Right kidney (tissue), 1 donor: ENCODE measurements around the gene URM1.
"Not testable (repeated sequence)": the region's sequence is repeated elsewhere in the genome, so short reads cannot be mapped to it uniquely, and the experiment has no call there.

Source experiments
- DNase-seq: peaks from one replicate; pipeline ENCODE4 v3.0.0-alpha.2; 2016

Gene URM1

DNA sequence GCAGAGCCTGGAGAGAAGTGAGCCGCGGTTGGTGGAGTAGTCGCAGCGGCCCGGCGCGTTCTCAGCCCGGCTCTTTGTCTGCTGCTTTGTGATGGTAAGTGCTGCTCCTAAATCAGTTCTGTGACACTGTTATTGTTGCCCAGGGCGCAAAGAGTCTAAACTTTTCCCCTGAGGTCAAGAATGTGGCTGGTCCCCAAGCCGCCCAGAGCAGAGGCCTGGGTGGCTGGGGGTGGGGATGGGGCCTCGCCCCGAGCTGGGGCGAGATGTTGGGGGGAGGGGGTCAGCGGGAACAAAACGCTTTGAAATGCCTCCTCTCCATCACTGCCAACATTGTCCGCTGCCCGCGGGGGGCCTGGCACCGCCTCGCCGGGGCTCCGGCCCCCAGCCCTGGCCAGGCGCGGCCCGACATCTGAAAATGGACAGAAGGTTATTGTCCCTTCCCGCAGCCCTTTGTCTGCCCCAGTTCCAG, 37.8 kb downstream of the URM1 start:
- DNase-seq = no peak

- no peak for DNase-seq
Measured at GRCh38 chr9:128409450-128409849, 38.3 kb downstream of the URM1 start.

DNA sequence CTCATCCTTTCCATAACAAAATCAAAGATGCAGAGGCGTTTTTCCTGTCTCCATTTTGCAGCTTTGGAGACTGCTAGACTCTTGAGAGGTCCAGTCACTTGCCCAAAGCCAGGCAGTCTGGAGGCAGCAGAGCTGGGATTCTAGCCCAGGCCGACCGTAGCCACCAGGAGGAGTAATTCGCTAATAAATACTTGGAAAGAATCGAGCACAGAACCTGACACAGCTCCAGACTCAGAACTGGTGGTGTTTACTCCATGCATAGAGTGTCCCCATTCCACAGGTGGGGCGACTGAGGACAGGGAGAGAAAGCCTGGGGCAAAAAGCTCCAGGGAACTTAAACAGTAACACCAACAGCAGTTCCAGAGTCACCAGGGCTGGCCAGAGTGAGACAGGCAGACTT, 38.8 kb downstream of the URM1 start:
- no peak for DNase-seq

DNA sequence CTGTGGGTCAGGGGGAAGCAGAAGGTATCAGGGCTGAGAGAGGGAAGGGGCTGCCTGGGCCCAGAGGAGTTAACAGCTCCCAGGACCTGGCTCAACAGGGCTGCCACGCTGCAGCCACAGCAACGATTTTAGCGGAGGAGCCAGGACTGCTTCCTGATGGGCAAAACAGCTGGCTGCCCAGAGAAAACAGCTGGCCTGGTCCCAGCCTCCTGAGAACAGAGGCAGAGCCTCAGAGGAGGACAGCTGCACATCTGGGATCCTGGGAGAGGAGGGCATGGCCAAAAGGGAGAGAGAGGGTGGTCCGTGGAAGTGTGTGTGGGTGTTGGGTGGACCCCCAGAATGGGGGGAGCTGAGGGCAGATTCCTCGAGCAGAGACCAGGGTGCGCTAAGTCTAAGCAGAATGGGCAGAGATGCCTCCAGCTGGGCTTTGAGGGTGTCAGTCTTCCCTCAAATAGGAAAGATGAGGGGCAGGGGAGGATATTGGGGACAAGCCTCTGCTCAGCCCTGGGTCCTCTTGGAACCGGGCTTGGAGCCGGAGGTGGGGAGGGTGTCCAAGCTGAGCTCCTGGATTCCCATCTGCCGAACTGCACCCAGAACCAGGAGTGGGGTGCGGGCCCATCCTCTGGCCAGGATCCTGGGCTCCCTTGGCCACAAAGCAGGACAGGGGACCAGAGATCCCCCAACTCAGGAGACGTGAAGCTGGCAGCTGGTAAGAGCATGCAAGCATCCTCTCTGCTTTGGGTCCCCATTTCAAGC, 40.4 kb downstream of the URM1 start:
- no peak for DNase-seq

GRCh38 chr9:128412120-128412790, 41.1 kb downstream of the URM1 start:
- DNase-seq = no peak

DNA sequence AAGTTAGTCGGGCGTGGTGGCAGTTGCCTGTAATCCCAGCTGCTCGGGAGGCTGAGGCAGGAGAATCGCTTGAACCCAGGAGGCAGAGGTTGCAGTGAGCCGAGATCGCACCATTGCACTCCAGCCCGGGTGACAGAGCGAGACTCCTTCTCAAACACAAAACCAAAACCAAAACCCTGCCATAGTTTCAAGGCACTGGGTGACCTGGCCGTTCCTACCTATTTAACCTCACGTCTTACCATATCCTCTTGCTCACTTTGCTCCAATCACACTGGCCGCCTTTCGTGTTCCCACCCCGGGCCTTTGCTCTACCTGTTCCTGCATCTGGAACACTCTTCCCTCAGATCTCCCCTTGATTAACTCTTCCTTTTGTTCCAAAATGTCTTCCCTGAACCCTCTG, 42.6 kb downstream of the URM1 start:
- DNase-seq = not testable (repeated sequence)

DNA sequence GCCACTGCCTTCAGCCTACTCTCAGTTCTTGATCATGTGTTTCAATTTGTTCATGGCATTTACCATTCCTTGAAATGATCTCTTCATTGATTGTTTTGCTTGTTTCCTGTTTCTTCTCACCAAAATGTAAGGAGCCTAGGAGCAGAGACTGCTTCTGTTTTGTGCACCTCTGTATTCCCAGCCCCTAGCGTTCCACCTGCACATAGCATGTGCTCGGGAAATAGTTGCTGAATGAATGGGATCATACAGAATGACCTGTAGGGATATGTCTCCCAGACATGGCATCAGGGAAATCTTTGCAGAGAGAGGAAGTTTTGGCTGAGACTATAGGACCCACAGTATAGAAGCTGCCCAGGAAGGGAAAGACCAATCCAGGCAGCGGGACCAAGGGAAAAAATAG, 43.3 kb downstream of the URM1 start:
- no peak for DNase-seq

DNA sequence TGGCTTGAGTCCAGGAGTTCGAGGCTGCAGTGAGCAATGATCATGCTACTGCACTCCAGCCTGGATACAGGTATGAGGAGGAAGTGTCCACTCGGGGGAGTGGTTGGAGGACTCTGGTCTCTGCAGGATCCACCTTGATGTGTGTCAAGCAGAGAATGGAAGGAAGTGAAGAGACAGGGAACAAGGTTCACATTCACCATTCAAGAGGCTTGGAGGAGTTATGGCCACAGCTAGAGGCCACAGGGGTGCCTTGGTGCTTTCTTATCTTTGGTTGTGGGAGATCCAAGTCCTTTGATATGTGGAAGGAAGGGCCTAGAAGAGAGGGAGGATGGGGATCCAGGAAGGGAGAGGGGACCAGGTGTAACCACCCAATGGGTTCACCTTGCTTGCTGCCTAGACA, 44.1 kb downstream of the URM1 start:
- no peak for DNase-seq

- no peak for DNase-seq
Measured at GRCh38 chr9:128416014-128416413, 44.8 kb downstream of the URM1 start.

GRCh38 chr9:128416432-128417019, 45.4 kb downstream of the URM1 start:
- no peak for DNase-seq

DNA sequence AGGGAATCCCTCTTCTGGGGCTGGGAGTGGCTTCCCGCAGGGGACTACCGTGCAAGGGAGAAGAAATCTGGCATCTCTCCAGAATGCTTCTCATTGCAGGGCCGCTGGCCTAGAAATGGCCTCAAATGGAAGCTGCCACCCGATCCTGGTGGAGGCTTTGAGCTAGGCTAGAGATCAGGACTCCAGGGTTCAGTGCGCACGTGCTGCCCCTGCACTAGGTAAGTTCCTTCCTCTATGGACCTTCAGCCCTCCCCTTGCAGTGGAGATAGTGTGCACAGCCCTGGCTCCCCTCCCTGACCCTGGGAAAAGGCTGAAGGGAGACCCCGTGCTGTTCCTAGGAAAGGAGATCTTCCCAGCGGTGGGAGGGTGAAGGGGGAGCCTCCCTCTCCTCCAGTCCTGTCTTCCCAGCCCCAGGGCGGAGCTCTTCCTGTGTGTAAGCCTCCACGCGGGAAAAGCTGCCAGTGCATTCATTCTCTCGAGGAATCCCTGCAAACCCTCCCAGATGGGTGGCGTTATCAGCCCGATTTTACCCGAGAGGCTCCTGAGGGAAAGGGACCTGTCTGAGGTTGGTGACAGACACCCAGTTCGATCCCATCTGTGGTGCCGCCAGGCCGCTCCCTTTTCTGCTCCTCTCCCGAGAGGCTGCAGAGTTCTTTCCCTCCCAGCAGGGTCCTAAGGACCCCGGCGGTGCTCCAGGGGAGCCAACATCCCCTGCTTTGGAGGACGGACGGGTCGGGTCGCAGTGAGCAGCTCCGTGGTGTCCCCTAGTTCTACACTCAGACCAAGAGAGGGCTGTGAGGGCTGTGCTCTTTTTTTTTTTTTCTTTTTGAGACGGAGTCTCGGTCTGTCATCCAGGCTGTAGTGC, 48.1 kb downstream of the URM1 start:
- no peak for DNase-seq

DNA sequence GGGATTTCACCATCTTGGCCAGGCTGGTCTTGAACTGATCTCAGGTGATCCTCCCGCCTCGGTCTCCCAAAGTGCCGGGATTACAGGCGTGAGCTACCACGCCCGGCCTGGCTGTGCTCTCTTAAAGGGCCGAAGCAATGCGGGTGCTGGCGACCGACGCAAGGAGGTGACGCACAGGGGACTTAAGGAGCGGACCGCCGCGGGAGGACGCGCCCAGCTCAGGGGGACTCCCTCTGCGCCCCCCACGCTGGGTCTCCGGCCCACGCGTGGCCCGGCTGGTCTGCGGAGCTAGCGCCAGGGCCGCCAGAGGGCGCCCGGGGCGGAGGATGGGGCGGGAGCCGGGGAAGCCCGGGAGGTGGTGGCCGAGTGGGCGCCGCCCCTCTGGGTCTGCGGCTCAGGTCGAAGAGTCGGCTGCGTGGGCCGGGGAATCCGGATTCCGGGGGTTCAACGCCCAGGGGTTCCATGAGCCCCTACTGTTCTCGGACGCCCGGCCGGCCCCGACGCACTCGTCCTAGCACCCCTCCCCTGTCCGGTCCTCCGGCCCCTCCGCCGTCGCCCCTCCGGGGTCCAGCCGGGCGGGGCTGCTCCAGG, 49.0 kb downstream of the URM1 start:
- DNase-seq = peak; percentile 92

GRCh38 chr9:128420651-128421481, 49.7 kb downstream of the URM1 start, which contains the start of gene CERCAM:
TSS of gene CERCAM (plus strand) at chr9:128420857. CDS start at chr9:128420878, 21 bp downstream.
- peak; percentile 91 for DNase-seq

GRCh38 chr9:128421482-128421996, 50.4 kb downstream of the URM1 start:
- DNase-seq = no peak

DNA sequence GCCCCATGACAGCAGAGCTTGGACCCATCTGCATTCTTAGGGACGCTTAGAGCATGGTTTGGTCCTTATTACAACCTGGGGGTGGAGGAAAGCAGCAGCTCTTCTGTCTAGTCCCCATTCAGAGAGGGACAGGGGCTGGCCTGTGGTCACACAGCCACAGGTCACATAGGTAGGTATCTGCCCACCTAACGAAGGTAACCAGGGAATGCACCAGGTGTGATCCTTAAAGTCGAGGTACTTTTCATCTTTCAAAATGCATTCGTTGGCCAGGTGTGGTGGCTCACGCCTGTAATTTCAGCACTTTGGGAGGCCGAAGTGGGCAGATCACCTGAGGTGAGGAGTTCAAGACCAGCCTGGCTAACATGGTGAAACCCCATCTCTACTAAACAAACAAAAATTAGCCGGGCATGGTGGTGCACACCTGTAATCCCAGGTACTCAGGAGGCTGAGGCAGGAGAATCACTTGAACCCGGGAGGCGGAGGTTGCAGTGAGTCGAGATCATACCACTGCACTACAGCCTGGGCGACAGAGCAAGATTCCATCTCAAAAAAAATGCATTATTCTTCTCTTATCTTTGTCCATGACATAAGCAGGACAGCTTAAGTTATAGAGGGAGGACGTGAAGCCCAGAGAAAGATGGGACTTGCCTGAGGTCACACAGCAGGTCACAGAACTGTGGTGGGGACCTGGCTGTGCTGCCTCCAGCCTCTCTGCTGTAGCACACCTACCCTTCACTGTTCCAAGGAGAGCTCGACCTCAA, 51.0 kb downstream of the URM1 start:
- DNase-seq = not testable (repeated sequence)

- DNase-seq = no peak
Measured at GRCh38 chr9:128422783-128423150, 51.6 kb downstream of the URM1 start.

GRCh38 chr9:128423356-128423755, 52.2 kb downstream of the URM1 start:
- not testable (repeated sequence) for DNase-seq

DNA sequence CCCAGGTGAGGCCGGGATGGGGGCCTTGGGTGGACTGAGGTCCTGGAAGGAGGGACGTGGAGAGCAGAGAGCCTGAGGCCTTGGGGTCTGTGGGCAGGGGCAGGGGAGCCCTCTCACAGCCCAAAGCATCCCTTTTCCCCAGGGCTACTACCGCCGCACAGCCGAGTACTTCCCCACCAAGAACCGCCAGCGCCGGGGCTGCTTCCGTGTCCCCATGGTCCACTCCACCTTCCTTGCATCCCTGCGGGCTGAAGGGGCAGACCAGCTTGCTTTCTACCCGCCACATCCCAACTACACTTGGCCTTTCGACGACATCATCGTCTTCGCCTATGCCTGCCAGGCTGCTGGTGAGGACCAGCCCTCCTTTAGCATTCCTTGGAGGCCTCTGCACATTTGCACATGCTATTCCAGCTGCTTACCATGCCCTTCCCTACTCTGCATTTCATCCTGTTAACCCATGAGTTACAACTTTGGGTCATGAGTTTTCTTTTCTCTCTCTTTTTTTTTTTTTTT, 53.1 kb downstream of the URM1 start:
- DNase-seq = no peak

DNA sequence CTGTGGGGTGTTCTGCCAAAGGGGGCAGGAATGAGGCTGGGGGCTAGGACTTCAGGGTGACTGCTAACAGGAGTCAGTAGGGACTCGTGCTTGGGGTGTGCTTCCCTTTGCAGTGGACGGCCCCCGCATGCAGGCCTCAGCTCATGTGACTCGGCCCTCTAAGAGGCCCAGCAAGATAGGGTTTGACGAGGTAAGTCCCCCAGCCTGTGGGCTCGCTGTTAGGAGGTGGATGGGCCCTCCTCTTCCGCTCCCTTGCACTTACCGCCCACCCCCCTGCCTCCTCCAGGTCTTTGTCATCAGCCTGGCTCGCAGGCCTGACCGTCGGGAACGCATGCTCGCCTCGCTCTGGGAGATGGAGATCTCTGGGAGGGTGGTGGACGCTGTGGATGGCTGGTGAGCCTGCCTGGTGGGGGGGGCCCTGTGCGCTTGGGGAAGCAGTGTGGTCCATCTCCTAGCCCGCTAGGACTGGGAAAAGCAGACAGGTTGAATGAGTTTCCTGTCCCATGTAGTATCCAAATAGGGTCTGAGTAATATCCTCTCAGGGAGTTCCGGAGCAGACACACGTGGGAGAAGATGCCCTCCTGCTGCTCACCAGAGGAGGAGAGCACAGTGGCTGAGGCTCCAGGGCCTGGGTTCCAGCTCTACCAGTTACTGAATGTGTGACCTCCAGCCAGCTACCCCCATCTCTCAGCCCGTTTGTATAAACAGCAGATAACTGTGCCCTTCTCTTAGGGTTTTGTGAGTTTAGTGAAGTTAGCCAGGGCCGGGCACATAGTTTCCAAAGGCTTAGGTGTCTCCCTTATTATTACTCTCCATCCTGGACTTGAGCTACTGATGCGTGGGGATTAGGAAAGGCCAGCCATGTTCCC, 57.7 kb downstream of the URM1 start:
- no peak for DNase-seq
